ENCODE data around the gene SERPINB6.

- TF ChIP-seq CTCF (IDR thresholded peaks at IDR 0.05), result no peak
- TF ChIP-seq POLR2A (IDR thresholded peaks at IDR 0.05), result no peak
Observed at GRCh38 chr6:2940851-2941250, 30.5 kb downstream of the SERPINB6 start.
